GM12892 (cell line): ENCODE data around the gene FAM3D.

ENCODE experiments used
- POLR2A ChIP-seq: IDR thresholded peaks from 2 replicates; pipeline ENCODE4 v1.6.1; 2011; ENCODE audit warnings: low read depth, low read length, control low read depth
- POLR2AphosphoS5 ChIP-seq: IDR thresholded peaks from 2 replicates; pipeline ENCODE4 v1.6.1; 2011; ENCODE audit warnings: low read depth, low read length, control low read depth
- TAF1 ChIP-seq: IDR thresholded peaks from 2 replicates; pipeline ENCODE4 v1.6.1; 2011; ENCODE audit warnings: low read depth, mild to moderate bottlenecking, control low read depth, low read length, borderline replicate concordance

- TF ChIP-seq POLR2AphosphoS5 (no peak), POLR2A (no peak), TAF1 (no peak)
Measured at GRCh38 chr3:58667704-58668103, 1.1 kb upstream of the FAM3D start.
